AG04449 (cell line): Measurements from ENCODE around the gene ATL3.
"Not testable (repeated sequence)": the region's sequence is repeated elsewhere in the genome, so short reads cannot be mapped to it uniquely, and the experiment has no call there.

ENCODE experiments used
- CTCF ChIA-PET: fragments of 350-600 bp; formaldehyde crosslinking; extraction: SDS; loops from one replicate; lab custom pipeline; 2021; ENCODE audit warnings: antibody characterized with exemption; lab: Yijun Ruan, JAX
- POLR2A ChIA-PET: fragments of 400-600, 350-600 bp; formaldehyde crosslinking; extraction: SDS; loops from one replicate; lab custom pipeline; 2020; ENCODE audit warnings: antibody characterized with exemption, inconsistent platforms; lab: Yijun Ruan, JAX
- DNase-seq: peaks from one replicate; pipeline ENCODE4 v3.0.0-alpha.2; 2010; ENCODE audit warnings: low read depth, low spot score
- H3K4me3 ChIP-seq: 2 replicates; pipeline ENCODE4 v1.5.1; 2011; ENCODE audit warnings: low read depth, mild to moderate bottlenecking, control low read depth, low read length
- CTCF ChIP-seq: IDR thresholded peaks from one replicate; pipeline ENCODE4 v1.5.1; 2011; ENCODE audit warnings: mild to moderate bottlenecking, moderate library complexity, low read length, control low read depth, inconsistent platforms; ENCODE audit not compliant: insufficient read depth; ENCODE audit errors: missing control alignments

ATL3 gene

GRCh38 chr11:63663809-63664208 is 7.4 kb downstream of the ATL3 start:
- CTCF ChIA-PET: interaction anchor here (1.2 to 2.4 kb wide), 2 partner anchors 17 to 25 kb away, joined by 5 to 8 read pairs; partner anchors contain the start of gene RTN3
- no peak overlapping the region for H3K4me3 ChIP-seq
- peak; percentile 34 for DNase-seq
- POLR2A ChIA-PET: interaction anchor here (0.7 kb wide), 1 partner anchor 22 kb away, joined by 4 read pairs; no protein-coding TSS in a partner anchor
- TF ChIP-seq CTCF: no peak

GRCh38 chr11:63660972-63661371 is 10.2 kb downstream of the ATL3 start:
- no peak overlapping the region for H3K4me3 ChIP-seq
- CTCF ChIA-PET: interaction anchor here (1.1 to 1.7 kb wide), 3 partner anchors 9 to 25 kb away, joined by 4 to 7 read pairs (median 6); partner anchors contain the start of gene ATL3
- POLR2A ChIA-PET: no interaction called here
- DNase-seq: no peak
- no peak for TF ChIP-seq CTCF

DNA sequence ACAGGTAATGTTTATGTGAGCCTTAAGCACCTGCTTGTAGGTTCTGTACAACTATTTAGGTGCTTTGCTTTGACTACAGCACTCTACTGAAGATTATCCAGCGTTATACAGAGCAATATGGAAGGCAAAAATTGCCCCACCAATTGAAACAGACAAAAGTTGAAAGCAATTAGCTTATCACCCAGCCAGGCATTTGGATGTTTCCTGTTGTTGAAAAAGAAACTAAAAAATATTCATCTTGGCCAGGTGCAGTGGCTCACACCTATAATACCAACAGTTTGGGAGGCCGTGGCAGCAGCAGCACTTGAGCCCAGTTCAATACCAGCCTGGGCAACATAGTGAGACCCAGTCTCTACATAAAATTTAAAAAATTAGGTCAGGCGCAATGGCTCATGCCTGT is 18.5 kb downstream of the ATL3 start:
- TF ChIP-seq CTCF: no peak
- DNase-seq: no peak
- no peak overlapping the region for H3K4me3 ChIP-seq
- POLR2A ChIA-PET: no interaction called here
- CTCF ChIA-PET: interaction anchor here (0.8 to 1.5 kb wide), 4 partner anchors 9 to 14 kb away, joined by 3 to 10 read pairs (median 3); no protein-coding TSS in a partner anchor

GRCh38 chr11:63643205-63643604 is 28.0 kb downstream of the ATL3 start:
- CTCF ChIA-PET: interaction anchor here (1.1 to 12.6 kb wide), 9 partner anchors 8 to 163 kb away, joined by 3 to 194 read pairs (median 3); no protein-coding TSS in a partner anchor
- POLR2A ChIA-PET: no interaction called here
- no peak for DNase-seq
- TF ChIP-seq CTCF: no peak
- no peak overlapping the region for H3K4me3 ChIP-seq

DNA sequence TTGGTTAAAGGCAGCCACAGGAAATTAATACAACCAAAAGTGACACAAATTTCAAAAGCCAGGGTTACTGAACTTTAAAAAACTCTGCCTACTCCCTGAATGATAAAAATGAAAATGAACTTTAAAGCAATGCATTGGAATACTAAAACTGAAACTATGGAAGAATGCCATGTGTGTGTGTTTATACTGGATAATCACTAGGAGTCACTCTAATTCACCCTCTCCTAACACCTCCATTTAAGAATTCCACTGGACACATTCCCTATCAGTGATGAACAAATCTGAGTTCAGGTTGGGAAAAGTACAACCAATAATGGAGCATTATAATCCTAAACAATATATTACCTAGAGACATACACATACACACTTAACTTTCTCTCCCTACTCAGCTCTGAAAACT is 29.4 kb downstream of the ATL3 start:
- POLR2A ChIA-PET: interaction anchor here (0.6 kb wide), 1 partner anchor 22 kb away, joined by 4 read pairs; no protein-coding TSS in a partner anchor
- TF ChIP-seq CTCF: no peak
- H3K4me3 ChIP-seq: no peak overlapping the region
- CTCF ChIA-PET: interaction anchor here (1.0 to 12.6 kb wide), 9 partner anchors 11 to 606 kb away, joined by 3 to 194 read pairs (median 3); no protein-coding TSS in a partner anchor
- no peak for DNase-seq

DNA sequence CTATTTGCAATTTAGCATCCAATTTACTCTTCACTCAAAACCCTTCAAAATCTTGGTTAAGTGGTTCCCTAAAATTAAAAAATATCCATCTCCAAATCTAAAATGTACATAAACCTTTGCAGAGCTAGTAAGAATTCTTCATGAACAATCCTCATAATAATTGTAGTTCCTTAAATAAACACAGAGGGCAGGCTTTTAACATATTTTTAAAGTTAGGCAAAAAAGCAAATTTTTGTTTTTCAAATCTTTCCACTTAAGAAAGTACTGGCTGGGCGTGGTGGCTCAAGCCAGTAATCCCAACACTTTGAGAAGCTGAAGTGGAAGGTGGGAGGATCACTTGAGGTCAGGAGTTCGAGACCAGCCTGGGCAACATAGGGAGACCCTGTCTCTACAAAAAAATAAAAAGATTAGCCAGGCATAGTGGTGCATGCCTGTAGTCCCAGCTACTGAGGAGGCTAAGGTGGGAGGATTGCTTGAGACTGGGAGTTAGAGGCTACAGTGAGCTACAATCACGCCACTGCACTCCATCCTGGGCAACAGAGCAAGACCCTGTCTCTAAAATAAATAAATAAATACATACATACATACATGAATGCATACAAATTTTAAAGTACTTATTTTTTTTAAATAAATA is 31.9 kb downstream of the ATL3 start:
- TF ChIP-seq CTCF: no peak
- no peak overlapping the region for H3K4me3 ChIP-seq
- CTCF ChIA-PET: interaction anchor here (0.7 to 12.6 kb wide), 32 partner anchors 8 to 281 kb away, joined by 3 to 194 read pairs (median 4); partner anchors contain the start of genes ATL3, RTN3 and ZFTA
- POLR2A ChIA-PET: no interaction called here
- DNase-seq: no peak

DNA sequence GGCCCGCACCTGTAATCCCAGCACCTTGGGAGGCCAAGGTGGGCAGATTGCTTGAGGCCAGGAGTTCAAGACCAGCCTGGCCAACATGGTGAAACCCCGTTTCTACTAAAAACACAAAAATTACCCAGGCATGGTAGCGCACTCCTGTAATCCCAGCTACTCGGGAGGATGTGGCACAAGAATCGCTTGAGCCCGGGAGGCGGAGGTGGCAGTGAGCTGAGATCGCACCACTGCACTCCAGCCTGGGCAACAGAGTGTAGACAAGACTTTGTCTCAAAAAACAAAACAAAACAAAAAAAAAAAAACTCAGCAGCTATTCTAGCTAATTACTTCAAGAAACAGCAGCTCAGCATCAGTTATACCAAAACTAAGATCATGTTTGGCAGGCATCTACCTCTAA is 32.7 kb downstream of the ATL3 start:
- H3K4me3 ChIP-seq, POLR2A ChIA-PET, DNase-seq: not testable (repeated sequence)
- CTCF ChIA-PET: interaction anchor here (1.1 to 12.6 kb wide), 25 partner anchors 9 to 282 kb away, joined by 3 to 194 read pairs (median 5); partner anchors contain the start of genes RTN3 and ZFTA
